ENCODE data around the gene AP1S2.

AP1S2 gene

GRCh38 chrX:15870310-15870709 lies 15.7 kb upstream of the AP1S2 start:
- no peak for DNase-seq (ENCODE audit: low spot score)
- in situ Hi-C loops (cut with MboI; ENCODE audit: low sequenced_read_pairs, unreplicated experiment) = no loop called here
- TF ChIP-seq CTCF (IDR thresholded peaks at IDR 0.05; ENCODE audit: borderline replicate concordance, control extremely low read depth, extremely low read depth, insufficient read depth, missing control alignments) = no peak

GRCh38 chrX:15869695-15870094 lies 15.1 kb upstream of the AP1S2 start:
- DNase-seq (ENCODE audit: low spot score) = no peak
- no peak for TF ChIP-seq CTCF (IDR thresholded peaks at IDR 0.05; ENCODE audit: borderline replicate concordance, control extremely low read depth, extremely low read depth, insufficient read depth, missing control alignments)
- in situ Hi-C loops (cut with MboI; ENCODE audit: low sequenced_read_pairs, unreplicated experiment) = no loop called here

- no peak for DNase-seq (ENCODE audit: low spot score)
- TF ChIP-seq CTCF (IDR thresholded peaks at IDR 0.05; ENCODE audit: borderline replicate concordance, control extremely low read depth, extremely low read depth, insufficient read depth, missing control alignments) = no peak
- in situ Hi-C loops (cut with MboI; ENCODE audit: low sequenced_read_pairs, unreplicated experiment) = no loop called here
These were observed 11.5 kb upstream of the AP1S2 start for GRCh38 chrX:15866147-15866546.

GRCh38 chrX:15864629-15865028 lies 10.0 kb upstream of the AP1S2 start:
- no peak for DNase-seq (ENCODE audit: low spot score)
- no peak for TF ChIP-seq CTCF (IDR thresholded peaks at IDR 0.05; ENCODE audit: borderline replicate concordance, control extremely low read depth, extremely low read depth, insufficient read depth, missing control alignments)
- in situ Hi-C loops (cut with MboI; ENCODE audit: low sequenced_read_pairs, unreplicated experiment) = no loop called here

GRCh38 chrX:15864023-15864422 lies 9.4 kb upstream of the AP1S2 start:
- no peak for TF ChIP-seq CTCF (IDR thresholded peaks at IDR 0.05; ENCODE audit: borderline replicate concordance, control extremely low read depth, extremely low read depth, insufficient read depth, missing control alignments)
- in situ Hi-C loops (cut with MboI; ENCODE audit: low sequenced_read_pairs, unreplicated experiment) = no loop called here
- DNase-seq (ENCODE audit: low spot score) = no peak

- in situ Hi-C loops (cut with MboI; ENCODE audit: low sequenced_read_pairs, unreplicated experiment) = no loop called here
- no peak for TF ChIP-seq CTCF (IDR thresholded peaks at IDR 0.05; ENCODE audit: borderline replicate concordance, control extremely low read depth, extremely low read depth, insufficient read depth, missing control alignments)
- DNase-seq (ENCODE audit: low spot score) = no peak
These were observed 6.3 kb upstream of the AP1S2 start for GRCh38 chrX:15860921-15861320.

- no peak for DNase-seq (ENCODE audit: low spot score)
- in situ Hi-C loops (cut with MboI; ENCODE audit: low sequenced_read_pairs, unreplicated experiment) = no loop called here
- no peak for TF ChIP-seq CTCF (IDR thresholded peaks at IDR 0.05; ENCODE audit: borderline replicate concordance, control extremely low read depth, extremely low read depth, insufficient read depth, missing control alignments)
These were observed 3.4 kb upstream of the AP1S2 start for GRCh38 chrX:15858051-15858450.
